ENCODE measurements around the gene PCNX1.

- no peak for TF ChIP-seq CTCF (IDR thresholded peaks at IDR 0.05)
- TF ChIP-seq POLR2A (IDR thresholded peaks at IDR 0.05), result no peak
Measured at GRCh38 chr14:71013551-71014192, 106.4 kb downstream of the PCNX1 start.

Measured in adrenal gland (tissue), 5 donors.